ENCODE results near the gene MYO9A.

GRCh38 chr15:71920573-71920972, 197.4 kb downstream of the MYO9A start:
- TF ChIP-seq CTCF (conservative IDR thresholded peaks at IDR 0.05) (no peak), ZFX (IDR thresholded peaks at IDR 0.05) (no peak)
